ENCODE results near the gene ART1. TPM values are rescaled to one million over a fixed set of nuclear protein-coding genes. Genes with fewer than 3 reads are reported as not detected.
A peak's percentile ranks its signal among the peaks of the same experiment; 100 is the strongest.

ART1 gene
- total RNA-seq, 1 experiment from 2014 or later = not detected

DNA sequence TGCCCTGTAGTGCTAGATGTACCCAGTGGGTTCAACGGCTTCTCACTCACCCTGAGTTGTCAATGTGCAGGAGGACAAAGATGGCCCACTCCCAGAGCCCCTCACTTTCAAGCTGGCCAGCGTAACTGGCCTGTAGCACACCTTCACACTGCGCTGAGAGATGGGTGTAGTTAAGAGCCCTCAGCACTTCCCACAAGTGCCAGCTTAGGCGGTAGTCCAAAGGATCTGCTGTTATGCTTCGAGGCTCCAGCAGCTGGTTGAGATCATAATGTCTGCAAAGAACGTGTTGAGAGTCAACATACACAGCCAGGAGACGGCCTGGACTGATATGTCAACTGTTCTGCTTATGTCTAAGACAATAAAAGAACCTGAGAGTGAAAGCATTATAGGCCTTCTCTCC lies 41.0 kb downstream of the ART1 start:
- H3K4me1 Mint-ChIP-seq = no peaks in the 10 kb centered on the region
- H3K9me3 Mint-ChIP-seq = no peaks in the 10 kb centered on the region
- H3K27ac Mint-ChIP-seq = no peak overlapping the region
- DNase-seq (ENCODE audit: low spot score) (no peak), ATAC-seq (no peak)
- H3K27me3 Mint-ChIP-seq (ENCODE audit: low read depth) = no peaks in the 10 kb centered on the region
- TF ChIP-seq ZNF671 (CRISPR knock-in tag; IDR thresholded peaks at IDR 0.05) (no peak), ESRRA (CRISPR knock-in tag; IDR thresholded peaks at IDR 0.05; ENCODE audit: borderline replicate concordance) (no peak), ATF2 (CRISPR knock-in tag; IDR thresholded peaks at IDR 0.05; ENCODE audit: borderline replicate concordance, low read depth) (no peak)
- TF ChIP-seq, protein P1, sequence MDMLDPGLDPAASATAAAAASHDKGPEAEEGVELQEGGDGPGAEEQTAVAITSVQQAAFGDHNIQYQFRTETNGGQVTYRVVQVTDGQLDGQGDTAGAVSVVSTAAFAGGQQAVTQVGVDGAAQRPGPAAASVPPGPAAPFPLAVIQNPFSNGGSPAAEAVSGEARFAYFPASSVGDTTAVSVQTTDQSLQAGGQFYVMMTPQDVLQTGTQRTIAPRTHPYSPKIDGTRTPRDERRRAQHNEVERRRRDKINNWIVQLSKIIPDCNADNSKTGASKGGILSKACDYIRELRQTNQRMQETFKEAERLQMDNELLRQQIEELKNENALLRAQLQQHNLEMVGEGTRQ (CRISPR knock-in tag; IDR thresholded peaks at IDR 0.05) = no peak
- ChIA-PET POLR2A (no interaction called here), CTCF (no interaction called here)
- H3K4me3 Mint-ChIP-seq = no peak overlapping the region
- H3K36me3 Mint-ChIP-seq = peaks cover 69% of the 10 kb centered on the region

- CTCF ChIA-PET = no interaction called here
- Mint-ChIP-seq H3K27ac (no peak overlapping the region), H3K4me1 (no peaks in the 10 kb centered on the region), H3K36me3 (peaks cover 64% of the 10 kb centered on the region), H3K27me3 (ENCODE audit: low read depth) (no peaks in the 10 kb centered on the region), H3K4me3 (no peak overlapping the region), H3K9me3 (no peaks in the 10 kb centered on the region)
- no peak for DNase-seq (ENCODE audit: low spot score)
- POLR2A ChIA-PET = interaction anchor here (0.6 kb wide), 1 partner anchor 83 kb away, joined by 5 read pairs; no protein-coding TSS in a partner anchor
- TF ChIP-seq ETV6 (CRISPR knock-in tag; IDR thresholded peaks at IDR 0.05) (no peak), ZNF532 (CRISPR knock-in tag; IDR thresholded peaks at IDR 0.05; ENCODE audit: borderline replicate concordance) (no peak), IRF1 (CRISPR knock-in tag; IDR thresholded peaks at IDR 0.05) (no peak), MLX (CRISPR knock-in tag; IDR thresholded peaks at IDR 0.05) (no peak), ZMAT4 (CRISPR knock-in tag; IDR thresholded peaks at IDR 0.05) (no peak), PREB (CRISPR knock-in tag; IDR thresholded peaks at IDR 0.05; ENCODE audit: borderline replicate concordance) (no peak), NR2C2 (CRISPR knock-in tag; IDR thresholded peaks at IDR 0.05) (no peak), FOXP1 (CRISPR knock-in tag; IDR thresholded peaks at IDR 0.05; ENCODE audit: borderline replicate concordance) (no peak)
- ATAC-seq = no peak
Observed at GRCh38 chr11:3686751-3687150, 41.8 kb downstream of the ART1 start.

DNA sequence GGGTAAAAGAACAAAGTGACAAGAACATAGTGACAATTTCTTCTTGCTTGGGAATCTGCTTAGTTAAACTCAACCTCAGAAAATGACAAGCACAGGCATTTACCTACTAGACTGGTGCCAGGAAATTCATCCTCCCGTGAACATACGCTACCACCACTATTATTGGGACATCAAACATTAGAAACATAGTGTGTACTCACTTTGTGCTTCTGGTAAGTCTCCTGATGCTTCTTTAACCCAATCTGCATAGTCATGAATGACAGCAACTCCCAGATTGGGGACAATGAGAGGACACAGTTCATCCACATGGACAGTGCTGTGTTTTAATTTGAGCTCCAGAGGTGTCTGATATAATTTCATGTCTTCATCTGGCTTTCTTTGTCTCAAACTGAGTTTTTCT lies 55.5 kb downstream of the ART1 start:
- Mint-ChIP-seq H3K36me3 (peaks cover 66% of the 10 kb centered on the region), H3K27me3 (ENCODE audit: low read depth) (no peaks in the 10 kb centered on the region), H3K9me3 (no peaks in the 10 kb centered on the region), H3K4me1 (no peaks in the 10 kb centered on the region), H3K27ac (peak overlapping the region; percentile 39; the same call in 1 of the 2 replicates), H3K4me3 (no peak overlapping the region)
- POLR2A ChIA-PET = no interaction called here
- ATAC-seq (no peak), DNase-seq (ENCODE audit: low spot score) (no peak)
- CTCF ChIA-PET = no interaction called here
- TF ChIP-seq ZNF532 (CRISPR knock-in tag; IDR thresholded peaks at IDR 0.05; ENCODE audit: borderline replicate concordance) = no peak
- no peak for TF ChIP-seq ATF3 (CRISPR knock-in tag; conservative IDR thresholded peaks at IDR 0.05)
- TF ChIP-seq, protein P2, sequence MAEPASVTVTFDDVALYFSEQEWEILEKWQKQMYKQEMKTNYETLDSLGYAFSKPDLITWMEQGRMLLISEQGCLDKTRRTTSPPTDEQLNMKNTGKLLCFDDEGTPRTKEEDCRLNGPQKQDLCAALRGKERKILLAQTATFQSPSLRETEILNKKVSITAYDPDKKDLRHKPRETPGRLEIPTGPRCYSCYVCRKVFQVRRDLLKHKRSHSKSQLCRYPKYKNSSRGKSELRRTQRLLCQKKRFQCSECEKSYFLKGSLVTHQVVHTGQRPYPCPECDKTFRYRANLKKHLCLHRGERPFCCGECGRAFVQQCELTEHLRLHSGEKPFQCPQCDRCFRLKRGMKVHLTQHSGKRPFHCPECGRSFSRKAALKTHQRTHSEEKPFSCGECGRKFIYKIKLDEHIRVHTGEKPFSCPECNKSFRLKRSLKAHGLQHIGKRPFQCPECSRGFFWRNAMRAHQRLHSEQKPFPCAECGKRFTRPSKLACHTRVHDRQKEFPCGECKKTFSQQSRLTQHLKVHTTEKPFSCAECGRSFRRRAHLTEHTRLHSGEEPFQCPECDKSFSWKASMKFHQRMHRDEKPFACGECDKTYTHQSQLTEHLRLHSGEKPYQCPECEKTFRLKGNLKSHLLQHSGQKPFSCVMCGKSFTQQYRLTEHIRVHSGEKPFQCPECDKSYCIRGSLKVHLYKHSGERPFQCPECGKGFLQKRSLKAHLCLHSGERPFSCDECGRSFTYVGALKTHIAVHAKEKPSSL (CRISPR knock-in tag; conservative IDR thresholded peaks at IDR 0.05) = no peak
